K562 (cell line): ENCODE results near the gene CNKSR2. TPM values are rescaled to one million over a fixed set of nuclear protein-coding genes. Genes with fewer than 3 reads are reported as not detected.

Experiments
- ATAC-seq: fragments of 200-7000 bp; cut with Tn5 transposase; 3 replicates; pipeline ENCODE4 v1.9.1; 2020; ENCODE audit warnings: moderate library complexity
- BruUV-seq: library from RNA; stranded (reverse); fragments of 400-500 nt; replicated peaks from 2 replicates; lab custom pipeline; 2021; lab: Mats Ljungman, UMichigan
- CTCF ChIA-PET: fragments of 300-600 bp; formaldehyde crosslinking; extraction: SDS; loops from one replicate; lab custom pipeline; 2021; ENCODE audit warnings: low intra/inter-chr PET ratio; lab: Yijun Ruan, JAX
- POLR2A ChIA-PET: fragments of 300-600, 350-650 bp; sonication (Branson Sonifier 250); formaldehyde crosslinking; extraction: SDS; loops from one replicate; lab custom pipeline; 2021; ENCODE audit warnings: antibody characterized with exemption, inconsistent platforms; lab: Yijun Ruan, JAX
- DNase-seq, 4 experiments: peaks; one replicate each; pipeline versions ENCODE4 v3.0.0 to v3.0.0-alpha.2; 2011 to 2018; ENCODE audit warnings: low spot score in 3 of 4, mixed read lengths in 3 of 4; ENCODE audit errors: extremely low read depth in 1 of 4
- FAIRE-seq: peaks from 2 replicates; lab custom pipeline; 2011; peaks lifted over from hg19 to GRCh38; lab: Jason Lieb, UNC
- H2AFZ ChIP-seq: 2 replicates; pipeline ENCODE4 v1.6.0; 2011; ENCODE audit warnings: low read depth, low read length, control low read depth, inconsistent platforms
- H3K27ac ChIP-seq: fragments of 200-600 bp; 3 replicates; pipeline ENCODE4 v1.8.0; 2011; ENCODE audit warnings: low read depth, mild to moderate bottlenecking, control low read depth, inconsistent platforms, low read length, moderate library complexity, mixed read lengths; ENCODE audit errors: extremely low read depth
- H3K27me3 ChIP-seq, 2 experiments: fragments of 300-600 bp in 1 of 2; 2 replicates in 1 of 2; 3 replicates in 1 of 2; pipeline versions ENCODE4 v1.6.0 to v1.8.0; 2011; ENCODE audit warnings: inconsistent platforms in 2 of 2, low read length in 2 of 2, mild to moderate bottlenecking in 1 of 2, mixed read lengths in 1 of 2, moderate library complexity in 1 of 2; ENCODE audit not compliant: control insufficient read depth in 2 of 2, insufficient read depth in 2 of 2
- H3K36me3 ChIP-seq: fragments of 300-600 bp; 3 replicates; pipeline ENCODE4 v1.8.0; 2011; ENCODE audit warnings: mild to moderate bottlenecking, low read length, inconsistent platforms; ENCODE audit not compliant: control insufficient read depth, insufficient read depth
- H3K4me1 ChIP-seq, 2 experiments: fragments of 200-600 bp in 1 of 2; replicated peaks in 1 of 2; 2 replicates in 1 of 2; 3 replicates in 1 of 2; pipeline versions ENCODE4 v1.5.1 to v1.8.0; 2011; ENCODE audit warnings: inconsistent platforms in 2 of 2, low read length in 2 of 2, mild to moderate bottlenecking in 1 of 2, mixed read lengths in 1 of 2, moderate library complexity in 1 of 2; ENCODE audit not compliant: control insufficient read depth in 2 of 2, insufficient read depth in 2 of 2
- H3K4me2 ChIP-seq: 2 replicates; pipeline ENCODE4 v1.6.1; 2011; ENCODE audit warnings: low read length, control low read depth, inconsistent platforms, mixed read lengths; ENCODE audit not compliant: insufficient read depth
- H3K4me3 ChIP-seq: fragments of 200-600 bp; sonication (generic), shearing (Covaris generic); 2 replicates; pipeline ENCODE4 v1.5.1; 2016; ENCODE audit warnings: control low read depth, inconsistent platforms
- H3K79me2 ChIP-seq: fragments of 200-600 bp; 3 replicates; pipeline ENCODE4 v1.8.0; 2011; ENCODE audit warnings: low read length, inconsistent platforms; ENCODE audit not compliant: control insufficient read depth, insufficient read depth
- H3K9ac ChIP-seq, 2 experiments: 2 replicates each; pipeline versions ENCODE4 v1.6.0 to v1.6.1; 2011; ENCODE audit warnings: low read depth in 2 of 2, low read length in 2 of 2, control low read depth in 1 of 2, inconsistent platforms in 1 of 2, mild to moderate bottlenecking in 1 of 2, mixed read lengths in 1 of 2; ENCODE audit not compliant: insufficient read depth in 1 of 2
- H3K9me1 ChIP-seq: one replicate; pipeline ENCODE4 v1.6.0; 2011; ENCODE audit warnings: inconsistent platforms, mild to moderate bottlenecking, low read length, moderate library complexity; ENCODE audit not compliant: control insufficient read depth, insufficient read depth
- H3K9me3 ChIP-seq: replicated peaks from 2 replicates; pipeline ENCODE4 v1.5.1; 2011; ENCODE audit warnings: low read depth, low read length, inconsistent platforms; ENCODE audit not compliant: control insufficient read depth, insufficient read depth
- H4K20me1 ChIP-seq: replicated peaks from 2 replicates; pipeline ENCODE4 v1.6.1; 2011; ENCODE audit warnings: low read length, inconsistent platforms, mixed read lengths; ENCODE audit not compliant: control insufficient read depth, insufficient read depth
- CBFB ChIP-seq: sonication (generic); formaldehyde crosslinking; IDR thresholded peaks from 2 replicates; pipeline ENCODE4 v1.4.0; 2020; ENCODE audit warnings: mild to moderate bottlenecking, missing genetic modification reagents
- CTBP1 ChIP-seq: fragments of 450-650 bp; IDR thresholded peaks from 2 replicates; pipeline ENCODE4 v1.6.1; 2016; ENCODE audit warnings: borderline replicate concordance
- IRF2 ChIP-seq: sonication (generic); formaldehyde crosslinking; IDR thresholded peaks from 2 replicates; pipeline ENCODE4 v1.8.1; 2022; ENCODE audit warnings: mild to moderate bottlenecking, missing genetic modification reagents
- NFATC3 ChIP-seq: fragments of 450-650 bp; IDR thresholded peaks from 2 replicates; pipeline ENCODE4 v1.6.1; 2017; ENCODE audit warnings: mild to moderate bottlenecking
- PCBP2 ChIP-seq: fragments of 200-400 bp; formaldehyde crosslinking; IDR thresholded peaks from 2 replicates; pipeline ENCODE4 v1.6.1; 2018; ENCODE audit warnings: low read length, low read depth, mild to moderate bottlenecking, moderate library complexity; ENCODE audit not compliant: poor library complexity, severe bottlenecking
- SMAD1 ChIP-seq: fragments of 150-350 bp; IDR thresholded peaks from 2 replicates; pipeline ENCODE4 v1.6.1; 2014; ENCODE audit warnings: low read length, low read depth; ENCODE audit not compliant: partially characterized antibody
- SMARCA5 ChIP-seq: fragments of 450-650 bp; IDR thresholded peaks from 2 replicates; pipeline ENCODE4 v1.6.1; 2016
- ZBTB9 ChIP-seq: fragments of 450-650 bp; formaldehyde crosslinking; IDR thresholded peaks from 2 replicates; pipeline ENCODE4 v1.4.0; 2020; ENCODE audit warnings: mild to moderate bottlenecking, moderate library complexity
- ZNF408 ChIP-seq: fragments of 250-450 bp; sonication (Bioruptor Pico); IDR thresholded peaks from 2 replicates; pipeline ENCODE4 v1.4.0; 2020; ENCODE audit warnings: low read depth, mild to moderate bottlenecking, moderate library complexity
- ZNF766 ChIP-seq: fragments of 200-800 bp; sonication (Bioruptor generic); conservative IDR thresholded peaks from 2 replicates; pipeline ENCODE4 v1.6.1; 2016; ENCODE audit warnings: missing genetic modification characterization, missing compliant biosample characterization
- ZNF830 ChIP-seq: fragments of 250-450 bp; sonication (Bioruptor Pico); IDR thresholded peaks from 2 replicates; pipeline ENCODE4 v1.5.0; 2021; ENCODE audit warnings: mild to moderate bottlenecking
- in situ Hi-C: fragments of 300-500 bp; cut with MboI; formaldehyde crosslinking; loops from 4 replicates; pipeline ENCODE4 v1.15.0; 2018; ENCODE audit warnings: inconsistent platforms, mixed read lengths
- intact Hi-C: fragments of 100-400 bp; cut with micrococcal nuclease; formaldehyde crosslinking; loops from 2 replicates; pipeline ENCODE4 v1.14.2; 2022
- polyA plus RNA-seq, 8 experiments: library from polyadenylated mRNA; depleted of rRNA in 4 of 8; stranded (reverse) in 5 of 8; unstranded in 3 of 8; fragments of >200 nt; fragmentation: Nextera tagmentation in 2 of 8; fragmentation: Illumina TruSeq in 1 of 8; extraction: Ambion mirVana in 2 of 8; extraction: Trizol in 1 of 8; gene quantifications; 2 replicates each; pipeline versions ENCODE4 v1.2.1 to v1.2.3, GENCODE V29; 2011 to 2014; ENCODE audit warnings: inconsistent platforms in 1 of 8, missing spikeins in 1 of 8
- total RNA-seq, 7 experiments: library from RNA; depleted of rRNA in 6 of 7; stranded (reverse); fragments of >200 nt in 6 of 7; fragmentation: Illumina TruSeq in 2 of 7; extraction: Trizol in 2 of 7; gene quantifications; 2 replicates each; pipeline versions ENCODE4 v1.2.1 to v1.2.3, GENCODE V29; 2011 to 2021; ENCODE audit warnings: low replicate concordance in 1 of 7
- TF ChIP-seq, protein P1 (sequence below), 2 experiments: fragments of 450-650 bp; IDR thresholded peaks; 2 replicates each; pipeline ENCODE4 v1.6.1; 2016

The CNKSR2 gene
- total and polyA plus RNA-seq, 9 of the 15 experiments (the other 6 are each of a cell fraction or from before 2014, with no cell fraction given), result not detected

DNA sequence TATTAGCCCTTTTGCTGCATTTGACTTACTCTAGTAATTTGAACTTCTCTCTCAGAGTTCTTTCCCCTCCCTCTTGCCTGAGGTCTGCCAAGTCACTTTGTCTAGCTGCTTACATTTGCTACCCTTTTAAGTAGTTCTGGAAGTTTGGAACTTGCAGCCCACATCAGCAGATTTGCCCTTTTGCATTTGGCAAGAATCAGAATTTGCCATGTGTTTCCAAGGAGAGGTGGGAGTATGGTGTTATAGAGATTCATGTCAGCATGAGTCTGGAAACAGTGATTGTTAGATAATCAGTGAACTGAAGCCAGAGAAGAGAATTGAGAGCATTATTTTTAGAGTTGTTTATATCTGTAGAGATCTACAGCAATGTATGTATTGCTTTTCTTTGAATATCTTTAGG, 231.8 kb downstream of the CNKSR2 start:
- Histone ChIP-seq H3K36me3 (no peaks in the 10 kb centered on the region), H3K4me1 (no peaks in the 10 kb centered on the region), H3K27me3 (no peaks in the 10 kb centered on the region), H3K79me2 (no peaks in the 10 kb centered on the region), H3K9me1 (no peaks in the 10 kb centered on the region), H3K9me3 (no peaks in the 10 kb centered on the region), H3K4me3 (no peak overlapping the region), H3K9ac (no peak overlapping the region), H2AFZ (no peak overlapping the region), H4K20me1 (no peaks in the 10 kb centered on the region), H3K4me2 (no peak overlapping the region), H3K27ac (no peak overlapping the region)
- intact Hi-C loops (no loop called here), in situ Hi-C loops (no loop called here)
- no TSS peak for BruUV-seq
- TF ChIP-seq PCBP2, result no peak
- TF ChIP-seq SMARCA5, result no peak
- no peak for TF ChIP-seq CTBP1
- TF ChIP-seq SMAD1, result no peak
- TF ChIP-seq IRF2 (CRISPR knock-in tag), result no peak
- no peak for TF ChIP-seq NFATC3
- TF ChIP-seq ZNF766, result no peak
- TF ChIP-seq ZNF830 (CRISPR knock-in tag), result no peak
- no peak for TF ChIP-seq ZBTB9 (CRISPR knock-in tag)
- TF ChIP-seq, protein P1, sequence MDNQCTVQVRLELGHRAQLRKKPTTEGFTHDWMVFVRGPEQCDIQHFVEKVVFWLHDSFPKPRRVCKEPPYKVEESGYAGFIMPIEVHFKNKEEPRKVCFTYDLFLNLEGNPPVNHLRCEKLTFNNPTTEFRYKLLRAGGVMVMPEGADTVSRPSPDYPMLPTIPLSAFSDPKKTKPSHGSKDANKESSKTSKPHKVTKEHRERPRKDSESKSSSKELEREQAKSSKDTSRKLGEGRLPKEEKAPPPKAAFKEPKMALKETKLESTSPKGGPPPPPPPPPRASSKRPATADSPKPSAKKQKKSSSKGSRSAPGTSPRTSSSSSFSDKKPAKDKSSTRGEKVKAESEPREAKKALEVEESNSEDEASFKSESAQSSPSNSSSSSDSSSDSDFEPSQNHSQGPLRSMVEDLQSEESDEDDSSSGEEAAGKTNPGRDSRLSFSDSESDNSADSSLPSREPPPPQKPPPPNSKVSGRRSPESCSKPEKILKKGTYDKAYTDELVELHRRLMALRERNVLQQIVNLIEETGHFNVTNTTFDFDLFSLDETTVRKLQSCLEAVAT (IDR thresholded peaks at IDR 0.05), result no peak
- no peak for TF ChIP-seq ZNF408 (CRISPR knock-in tag)
- TF ChIP-seq CBFB (CRISPR knock-in tag), result no peak
- DNase-seq, result no peak
- no peak for FAIRE-seq
- ChIA-PET CTCF (no interaction called here), POLR2A (no interaction called here)
- no peak for ATAC-seq
